Epithelial cell of prostate (primary cell): Measurements from ENCODE around the gene CHP2.
"Not testable (repeated sequence)": the region's sequence is repeated elsewhere in the genome, so short reads cannot be mapped to it uniquely, and the experiment has no call there.

ENCODE experiments used
- DNase-seq: peaks from one replicate; pipeline ENCODE4 v3.0.0-alpha.2; 2011; ENCODE audit warnings: low read depth, low spot score
- H3K27ac ChIP-seq: fragments of 450-650 bp; 2 replicates; pipeline ENCODE4 v1.5.1; 2017; ENCODE audit warnings: mild to moderate bottlenecking

The CHP2 gene

GRCh38 chr16:23754594-23755483 is at the start of gene CHP2:
CHP2 (plus strand) TSS chr16:23755026; CDS start chr16:23755050, 24 bp downstream.
- H3K27ac ChIP-seq: no peak within 1 kb of the TSS
- no peak for DNase-seq

GRCh38 chr16:23705517-23705902 is 49.3 kb upstream of the CHP2 start:
- H3K27ac ChIP-seq: no peak overlapping the region
- no peak for DNase-seq

- DNase-seq: no peak
- no peak overlapping the region for H3K27ac ChIP-seq
Measured at GRCh38 chr16:23706439-23706838, 48.4 kb upstream of the CHP2 start.

DNA sequence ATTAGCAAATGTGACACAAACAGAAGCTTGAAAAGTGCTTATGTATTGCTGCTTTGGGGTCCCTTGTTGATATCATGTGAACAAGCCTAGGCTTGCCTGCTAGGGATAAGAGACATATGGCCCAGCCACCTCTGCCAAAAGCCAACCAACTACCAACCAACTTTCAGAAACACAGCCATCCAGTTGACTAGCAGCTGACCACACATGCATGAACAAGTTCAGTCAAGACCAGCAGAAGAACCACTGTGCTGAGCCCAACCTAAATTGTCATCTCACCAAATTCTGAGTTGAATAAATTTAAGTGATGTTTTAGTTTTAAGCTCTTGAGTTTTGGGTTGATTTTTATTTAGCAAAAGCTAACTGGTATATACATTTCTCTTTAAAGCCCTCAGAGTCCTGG is 45.3 kb upstream of the CHP2 start:
- no peak for DNase-seq
- no peak overlapping the region for H3K27ac ChIP-seq

DNA sequence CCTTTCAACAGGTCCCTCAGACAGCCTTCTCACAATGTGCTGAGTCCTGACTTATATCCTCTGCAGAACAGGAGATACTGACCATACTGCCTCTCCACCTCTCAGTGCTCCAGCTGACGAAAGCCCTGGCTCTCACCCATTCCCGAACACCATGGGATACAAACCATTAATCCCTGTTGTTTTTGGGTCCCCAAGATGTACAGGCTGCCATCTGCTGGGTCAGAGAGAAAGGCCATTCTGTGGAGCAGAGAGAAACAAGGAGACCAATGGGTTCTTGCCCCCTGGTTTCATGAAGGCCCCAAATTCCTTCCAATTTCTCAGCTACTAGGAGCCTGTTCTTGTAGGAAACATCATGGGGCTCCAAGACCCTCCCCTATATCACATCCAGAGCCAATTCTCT is 44.8 kb upstream of the CHP2 start:
- H3K27ac ChIP-seq: no peak overlapping the region
- no peak for DNase-seq

DNA sequence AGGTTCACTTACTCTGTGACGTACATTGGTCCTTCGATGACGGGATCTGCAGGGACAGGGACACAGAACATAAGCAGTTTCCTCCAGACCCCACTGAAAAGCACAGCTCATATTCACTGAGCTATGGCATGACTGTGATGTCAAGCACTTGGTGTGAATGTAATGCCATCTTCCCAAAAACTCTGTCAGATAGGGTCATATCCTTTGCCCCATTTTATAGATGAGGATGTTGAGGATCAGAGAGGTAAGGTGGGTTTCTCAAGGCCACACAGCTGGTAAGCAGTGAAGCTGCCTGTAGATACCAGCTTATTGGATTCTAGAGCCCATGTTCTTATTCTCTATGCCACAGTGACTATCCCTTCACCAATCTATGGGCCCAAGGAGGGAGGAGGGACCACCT is 44.3 kb upstream of the CHP2 start:
- DNase-seq: no peak
- no peak overlapping the region for H3K27ac ChIP-seq

DNA sequence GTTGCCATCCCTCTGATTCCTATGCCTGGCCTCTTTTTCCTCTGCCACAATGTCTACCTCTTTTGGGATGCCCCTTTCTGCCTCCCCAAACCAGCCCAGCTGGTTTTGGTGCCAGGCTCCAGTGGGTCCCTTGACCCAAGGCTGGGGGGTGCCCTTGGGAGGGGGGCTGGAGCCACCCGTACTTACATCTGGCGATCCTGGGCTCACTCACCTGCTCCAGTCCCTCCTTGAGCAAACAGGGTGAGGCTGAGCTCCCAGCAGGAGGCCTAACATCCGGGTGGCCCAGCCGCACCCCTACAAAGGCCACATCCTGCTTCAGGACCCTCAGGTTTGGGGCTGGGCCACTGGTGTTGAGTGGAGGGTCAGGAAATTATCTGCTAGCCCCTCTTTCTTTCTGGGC is 43.0 kb upstream of the CHP2 start:
- DNase-seq: no peak
- no peak overlapping the region for H3K27ac ChIP-seq

DNA sequence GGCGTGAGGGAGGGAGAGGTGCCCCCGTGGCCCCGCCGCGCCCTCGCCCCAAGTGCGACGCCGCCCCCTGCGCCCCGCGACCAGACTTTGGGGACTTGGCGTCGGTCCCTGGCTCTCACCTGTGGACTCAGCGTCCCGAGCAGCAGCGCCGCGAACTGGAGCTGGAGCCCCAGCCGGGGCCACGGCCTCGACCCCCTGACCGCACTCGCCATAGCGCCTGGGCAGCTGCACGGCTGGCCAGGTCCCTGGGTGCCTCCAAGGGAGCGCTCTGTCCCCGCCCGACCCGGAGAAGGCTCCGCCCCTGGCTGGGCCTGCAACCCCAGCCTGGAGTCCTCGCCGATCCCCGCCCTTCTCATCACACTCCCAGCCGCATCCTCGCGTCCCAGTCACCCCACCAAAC is 41.9 kb upstream of the CHP2 start, which contains the start of gene ERN2:
TSS of gene ERN2 (minus strand) at position 247 of the 400 bp plus-strand sequence. CDS start at position 212, 35 bp downstream.
- DNase-seq: no peak

GRCh38 chr16:23716484-23716883 is 38.3 kb upstream of the CHP2 start:
- H3K27ac ChIP-seq: no peak overlapping the region
- DNase-seq: no peak

More for the DNA sequence above, 41.9 kb upstream of the CHP2 start, which contains the start of gene ERN2:
- H3K27ac ChIP-seq: no peak within 1 kb of the TSS

DNA sequence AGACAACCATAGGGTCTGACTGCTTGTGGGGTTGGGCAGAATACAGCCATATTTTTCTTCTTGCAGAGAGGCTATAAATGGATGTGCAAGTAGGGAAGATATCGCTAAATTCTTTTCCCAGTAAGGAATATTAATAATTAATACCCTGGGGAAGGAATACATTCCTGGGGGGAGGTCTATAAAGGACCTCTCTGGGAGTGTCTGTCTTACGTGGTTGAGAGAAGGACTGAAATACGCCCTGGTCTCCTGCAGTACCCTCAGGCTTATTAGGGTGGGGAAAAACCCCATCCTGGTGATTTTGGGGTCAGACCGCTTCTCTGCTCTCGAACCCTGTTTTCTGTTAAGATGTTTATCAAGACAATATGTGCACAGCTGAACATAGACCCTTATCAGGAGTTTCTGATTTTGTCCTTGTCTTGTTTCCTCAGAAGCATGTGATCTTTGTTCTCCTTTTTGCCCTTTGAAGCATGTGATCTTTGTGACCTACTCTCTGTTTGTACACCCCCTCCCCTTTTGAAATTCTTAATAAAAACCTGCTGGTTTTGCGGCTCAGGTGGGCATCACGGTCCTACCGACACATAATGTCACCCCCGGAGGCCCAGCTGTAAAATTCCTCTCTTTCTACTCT is 32.1 kb upstream of the CHP2 start:
- not testable (repeated sequence) for DNase-seq, H3K27ac ChIP-seq

GRCh38 chr16:23724096-23724784 is 30.6 kb upstream of the CHP2 start:
- DNase-seq: no peak
- no peak overlapping the region for H3K27ac ChIP-seq

DNA sequence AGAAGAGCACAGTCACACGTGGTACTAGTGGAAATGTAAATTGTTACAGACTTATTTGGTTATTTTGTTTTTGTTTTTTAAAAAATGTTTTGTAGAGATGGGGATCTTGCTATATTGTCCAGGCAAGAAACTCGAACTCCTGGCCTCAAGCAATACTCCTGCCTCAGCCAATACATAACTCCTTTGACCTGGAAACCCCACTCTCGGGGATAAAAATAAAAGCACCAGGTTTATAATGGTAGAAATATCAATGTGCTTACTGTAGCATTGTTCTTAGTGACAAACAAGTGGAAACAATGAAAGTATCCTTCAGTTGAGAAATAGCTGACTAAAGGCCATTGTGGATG is 30.1 kb upstream of the CHP2 start:
- DNase-seq: no peak
- no peak overlapping the region for H3K27ac ChIP-seq

GRCh38 chr16:23726710-23727109 is 28.1 kb upstream of the CHP2 start:
- no peak for DNase-seq
- H3K27ac ChIP-seq: no peak overlapping the region

GRCh38 chr16:23728112-23728477 is 26.7 kb upstream of the CHP2 start:
- DNase-seq: no peak
- H3K27ac ChIP-seq: no peak overlapping the region

GRCh38 chr16:23729503-23730424 is 25.1 kb upstream of the CHP2 start:
- H3K27ac ChIP-seq: no peak overlapping the region
- no peak for DNase-seq

GRCh38 chr16:23734176-23734893 is 20.5 kb upstream of the CHP2 start:
- no peak for DNase-seq
- H3K27ac ChIP-seq: no peak overlapping the region

GRCh38 chr16:23737423-23738028 is 17.3 kb upstream of the CHP2 start:
- H3K27ac ChIP-seq, DNase-seq: not testable (repeated sequence)

- H3K27ac ChIP-seq: no peak overlapping the region
- no peak for DNase-seq
Measured at GRCh38 chr16:23739516-23739915, 15.3 kb upstream of the CHP2 start.

DNA sequence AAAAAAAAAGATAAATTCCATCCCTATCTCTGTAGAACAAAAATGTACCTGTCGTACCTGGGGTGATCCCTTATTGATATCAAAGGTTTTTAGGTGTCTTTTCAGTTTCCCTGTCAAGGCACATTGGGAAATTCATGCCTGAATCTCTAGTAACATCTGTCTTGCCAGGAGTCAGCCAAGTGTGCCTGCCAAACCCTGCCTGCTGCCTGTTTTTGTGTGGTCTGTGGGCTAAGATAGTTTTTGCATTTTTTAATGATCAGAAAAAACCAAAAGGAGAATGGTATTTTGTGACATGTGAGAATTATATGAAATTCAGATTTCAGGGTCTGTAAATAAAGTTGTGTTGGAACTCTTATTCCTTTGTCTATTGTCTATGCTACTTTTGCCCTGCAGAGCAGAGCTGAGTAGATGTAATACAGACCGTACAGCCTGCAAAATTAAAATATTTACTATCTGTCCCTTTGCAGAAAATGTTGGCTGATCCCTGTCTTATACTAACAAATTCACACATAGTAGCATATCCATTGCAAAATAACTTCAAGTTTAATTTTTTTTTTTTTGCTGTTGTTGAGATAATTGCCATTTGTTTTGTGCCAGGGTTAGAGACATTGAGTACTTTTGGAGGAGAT is 13.0 kb upstream of the CHP2 start:
- DNase-seq: no peak
- no peak overlapping the region for H3K27ac ChIP-seq
